ENCODE measurements around the gene CLEC10A. TPM values are rescaled to one million over a fixed set of nuclear protein-coding genes. Genes with fewer than 3 reads are reported as not detected.

CLEC10A gene
- polyA plus RNA-seq, 1 donor (not counting 4 experiments of a cell fraction or from before 2014, with no cell fraction given) = not detected

GRCh38 chr17:7119314-7119713, 39.3 kb upstream of the CLEC10A start:
- FAIRE-seq = no peak
- dilution Hi-C loops (cut with MboI; ENCODE audit: extremely low pct_ligation_motif_present, low sequenced_read_pairs) = no loop called here

GRCh38 chr17:7114875-7115614, 35.0 kb upstream of the CLEC10A start:
- FAIRE-seq (no peak), DNase-seq (ENCODE audit: low read depth, low spot score) (no peak)
- H3K4me1 ChIP-seq (ENCODE audit: control insufficient read depth, extremely low read depth, insufficient read depth, low read length) = no peaks in the 10 kb centered on the region
- H2AFZ ChIP-seq (ENCODE audit: control insufficient read depth, low read length) = no peak overlapping the region
- H3K27me3 ChIP-seq (ENCODE audit: control insufficient read depth, extremely low read depth, insufficient read depth, low read length) = no peaks in the 10 kb centered on the region
- H3K4me2 ChIP-seq (ENCODE audit: control insufficient read depth, extremely low read depth, insufficient read depth, low read depth, low read length) = no peak overlapping the region
- H3K9me3 ChIP-seq (ENCODE audit: control insufficient read depth, low read depth, low read length) = no peaks in the 10 kb centered on the region
- dilution Hi-C loops (cut with MboI; ENCODE audit: extremely low pct_ligation_motif_present, low sequenced_read_pairs) = no loop called here
- no peaks in the 10 kb centered on the region for H3K36me3 ChIP-seq (ENCODE audit: control insufficient read depth in 2 of 2, extremely low read depth in 1 of 2, insufficient read depth in 2 of 2, low read length in 2 of 2)
- H3K9ac ChIP-seq (ENCODE audit: control insufficient read depth, extremely low read depth, insufficient read depth, low read length) = no peak overlapping the region
- no peaks in the 10 kb centered on the region for H3K9me1 ChIP-seq (ENCODE audit: control insufficient read depth, extremely low read depth, insufficient read depth, low read length)
- H3K79me2 ChIP-seq (ENCODE audit: control insufficient read depth, insufficient read depth, low read length) = no peaks in the 10 kb centered on the region
- H3K27ac ChIP-seq (ENCODE audit: control insufficient read depth, insufficient read depth, low read length) = no peak overlapping the region
- no peak overlapping the region for H3K4me3 ChIP-seq (ENCODE audit: control insufficient read depth in 2 of 3, extremely low read depth in 1 of 3, insufficient read depth in 2 of 3, low read depth in 1 of 3, low read length in 3 of 3)
- TF ChIP-seq EZH2 (IDR thresholded peaks at IDR 0.05; ENCODE audit: low read length) = no peak
- TF ChIP-seq CTCF (optimal IDR thresholded peaks at IDR 0.05 in 1 of 3, IDR thresholded peaks at IDR 0.05 in 1 of 3, conservative IDR thresholded peaks at IDR 0.05 in 1 of 3; ENCODE audit: extremely low read depth in 1 of 3, insufficient read depth in 2 of 3, low read length in 3 of 3) = no peak
- H4K20me1 ChIP-seq (ENCODE audit: control insufficient read depth, extremely low read depth, insufficient read depth, low read length) = no peaks in the 10 kb centered on the region

More at GRCh38 chr17:7119314-7119713, 39.3 kb upstream of the CLEC10A start:
- TF ChIP-seq CTCF (optimal IDR thresholded peaks at IDR 0.05 in 1 of 3, IDR thresholded peaks at IDR 0.05 in 1 of 3, conservative IDR thresholded peaks at IDR 0.05 in 1 of 3; ENCODE audit: extremely low read depth in 1 of 3, insufficient read depth in 2 of 3, low read length in 3 of 3) (no peak), EZH2 (IDR thresholded peaks at IDR 0.05; ENCODE audit: low read length) (no peak)
- Histone ChIP-seq H3K4me2 (ENCODE audit: control insufficient read depth, extremely low read depth, insufficient read depth, low read depth, low read length) (no peak overlapping the region), H3K36me3 (ENCODE audit: control insufficient read depth in 2 of 2, extremely low read depth in 1 of 2, insufficient read depth in 2 of 2, low read length in 2 of 2) (no peaks in the 10 kb centered on the region), H4K20me1 (ENCODE audit: control insufficient read depth, extremely low read depth, insufficient read depth, low read length) (peaks cover 2% of the 10 kb centered on the region), H3K9me1 (ENCODE audit: control insufficient read depth, extremely low read depth, insufficient read depth, low read length) (no peaks in the 10 kb centered on the region), H3K9ac (ENCODE audit: control insufficient read depth, extremely low read depth, insufficient read depth, low read length) (no peak overlapping the region), H3K79me2 (ENCODE audit: control insufficient read depth, insufficient read depth, low read length) (no peaks in the 10 kb centered on the region), H3K27ac (ENCODE audit: control insufficient read depth, insufficient read depth, low read length) (no peak overlapping the region), H2AFZ (ENCODE audit: control insufficient read depth, low read length) (no peak overlapping the region), H3K4me3 (ENCODE audit: control insufficient read depth in 2 of 3, extremely low read depth in 1 of 3, insufficient read depth in 2 of 3, low read depth in 1 of 3, low read length in 3 of 3) (no peak overlapping the region), H3K4me1 (ENCODE audit: control insufficient read depth, extremely low read depth, insufficient read depth, low read length) (no peaks in the 10 kb centered on the region), H3K27me3 (ENCODE audit: control insufficient read depth, extremely low read depth, insufficient read depth, low read length) (no peaks in the 10 kb centered on the region), H3K9me3 (ENCODE audit: control insufficient read depth, low read depth, low read length) (no peaks in the 10 kb centered on the region)
- DNase-seq (ENCODE audit: low read depth, low spot score) = no peak
